Stimulated activated CD8-positive, alpha-beta memory T cell treated with anti-CD3 and anti-CD28 coated beads, Interleukin-12 subunit alpha, Interleukin-12 subunit beta, amount 100 ng/mL, for 24 hours (primary cell): ENCODE measurements around the gene TNRC6B.
"Not testable (repeated sequence)": the region's sequence is repeated elsewhere in the genome, so short reads cannot be mapped to it uniquely, and the experiment has no call there.

Experiments
- DNase-seq: peaks from one replicate; pipeline ENCODE4 v3.0.0-alpha.2; 2020; ENCODE audit errors: extremely low read depth

Gene TNRC6B

GRCh38 chr22:40213478-40213877 is 35.8 kb downstream of the TNRC6B start:
- no peak for DNase-seq

DNA sequence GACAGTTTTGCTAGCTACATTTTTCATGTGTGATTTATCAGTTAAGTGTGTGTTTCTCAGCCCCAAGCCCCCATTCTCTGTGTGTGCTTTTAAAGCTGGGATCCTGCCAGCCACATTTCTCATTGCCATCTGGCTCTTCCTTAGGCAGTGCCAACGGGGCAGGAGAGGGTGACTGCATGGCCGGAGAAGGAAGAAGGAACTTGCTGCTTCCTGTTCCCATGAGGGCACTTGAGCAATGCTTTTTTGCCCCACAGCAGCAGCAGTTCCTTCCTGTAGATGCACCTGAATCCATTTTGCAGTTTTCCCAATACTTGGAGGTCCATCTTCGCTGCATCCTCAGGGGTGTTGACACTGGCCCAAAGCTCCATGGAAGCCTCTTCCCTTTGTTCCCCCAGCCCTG is 37.5 kb downstream of the TNRC6B start:
- no peak for DNase-seq

DNA sequence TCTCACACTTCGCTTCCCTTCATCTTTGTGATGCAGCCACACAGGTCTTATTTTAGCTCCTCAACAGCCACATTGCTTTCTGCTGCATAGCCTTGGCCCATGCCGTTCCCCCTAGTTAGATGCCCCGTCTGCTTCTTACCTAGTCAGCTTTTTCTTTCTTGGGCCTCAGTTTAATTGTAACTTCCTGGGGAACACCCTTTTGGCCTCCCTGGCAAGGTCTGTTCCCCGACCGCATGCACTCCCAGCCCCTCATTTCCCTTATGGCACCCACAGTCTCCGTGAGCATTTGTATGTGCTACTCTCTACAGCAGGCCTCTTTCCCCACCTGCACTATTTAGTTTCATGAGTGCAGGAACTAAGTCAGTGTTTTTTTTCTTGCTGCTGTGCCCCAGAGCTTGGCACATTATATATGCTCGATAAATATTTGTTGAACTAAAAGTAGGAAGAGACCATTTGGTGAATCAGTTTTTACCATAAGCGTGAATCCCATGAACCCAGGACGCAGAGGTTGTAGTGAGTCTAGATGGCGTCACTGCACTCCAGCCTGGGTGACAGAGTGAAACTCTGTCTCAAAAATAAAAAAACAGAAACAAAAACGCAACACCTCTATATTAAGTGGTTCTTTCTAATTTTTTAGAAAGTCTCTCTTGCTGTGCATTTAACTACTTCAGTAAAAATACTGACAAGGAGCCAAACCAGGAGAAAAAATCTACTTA is 38.5 kb downstream of the TNRC6B start:
- no peak for DNase-seq

- no peak for DNase-seq
These were observed 40.4 kb downstream of the TNRC6B start for GRCh38 chr22:40218152-40218551.

DNA sequence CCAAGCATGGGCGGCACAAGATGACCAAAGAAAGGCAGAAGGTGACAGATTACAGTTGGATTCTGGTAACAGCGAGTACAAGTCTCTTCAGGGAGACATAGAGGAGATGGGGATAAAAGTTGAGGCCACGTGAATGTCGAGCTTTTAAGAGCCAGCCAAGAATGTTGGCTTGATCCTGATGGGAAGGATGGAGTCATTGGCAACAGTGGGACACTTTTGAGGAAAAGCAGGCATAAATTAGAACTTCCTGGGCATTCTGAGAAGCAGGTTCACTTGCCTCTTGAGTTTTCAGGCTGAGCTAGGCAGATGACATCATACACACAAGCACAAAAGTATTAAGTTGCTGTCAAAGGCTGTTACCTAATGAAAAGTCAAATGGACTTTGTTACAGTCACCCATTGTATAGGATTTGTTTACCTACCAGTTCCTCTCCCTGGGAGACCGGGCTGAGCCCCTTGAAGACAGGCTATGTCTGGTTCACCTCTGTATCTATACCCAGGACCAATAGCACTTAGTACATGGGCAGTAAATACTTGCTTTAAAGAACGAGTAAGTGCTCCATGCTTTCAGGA is 41.1 kb downstream of the TNRC6B start:
- no peak for DNase-seq

- DNase-seq: no peak
These were observed 42.8 kb downstream of the TNRC6B start for GRCh38 chr22:40220316-40221054.

DNA sequence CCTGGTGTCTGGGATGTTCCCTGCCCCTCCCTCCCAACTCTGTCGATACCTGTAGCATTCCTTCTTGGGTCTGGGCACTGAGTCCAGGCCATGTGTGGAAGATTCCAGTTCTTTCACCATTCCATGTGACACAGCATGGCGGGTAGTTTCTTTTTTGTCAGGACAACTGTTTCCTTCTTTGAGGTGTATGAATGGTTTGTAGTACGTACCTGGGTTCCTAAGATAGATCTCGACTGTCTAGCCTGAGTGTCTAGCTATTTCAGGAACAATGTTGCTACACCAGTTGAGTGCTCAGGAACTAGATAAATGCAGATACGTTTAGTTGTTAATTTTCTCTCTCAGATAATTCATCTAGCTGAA is 43.3 kb downstream of the TNRC6B start:
- no peak for DNase-seq

DNA sequence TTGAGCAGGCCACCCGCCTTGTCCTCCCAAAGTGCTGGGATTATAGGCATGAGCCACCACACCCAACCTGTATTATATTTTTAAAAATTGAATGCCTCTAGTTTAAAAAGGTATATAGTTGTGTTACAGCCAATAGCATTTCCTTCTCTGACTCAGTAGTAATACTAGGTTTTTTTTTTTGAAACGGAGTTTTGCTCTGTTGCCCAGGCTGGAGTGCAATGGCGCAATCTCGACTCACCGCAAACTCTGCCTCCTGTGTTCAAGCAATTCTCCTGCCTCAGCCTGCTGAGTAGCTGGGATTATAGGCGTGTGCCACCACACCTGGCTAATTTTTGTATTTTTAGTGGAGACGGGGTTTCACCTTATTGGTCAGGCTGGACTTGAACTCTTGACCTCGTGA is 45.3 kb downstream of the TNRC6B start:
- DNase-seq: not testable (repeated sequence)

DNA sequence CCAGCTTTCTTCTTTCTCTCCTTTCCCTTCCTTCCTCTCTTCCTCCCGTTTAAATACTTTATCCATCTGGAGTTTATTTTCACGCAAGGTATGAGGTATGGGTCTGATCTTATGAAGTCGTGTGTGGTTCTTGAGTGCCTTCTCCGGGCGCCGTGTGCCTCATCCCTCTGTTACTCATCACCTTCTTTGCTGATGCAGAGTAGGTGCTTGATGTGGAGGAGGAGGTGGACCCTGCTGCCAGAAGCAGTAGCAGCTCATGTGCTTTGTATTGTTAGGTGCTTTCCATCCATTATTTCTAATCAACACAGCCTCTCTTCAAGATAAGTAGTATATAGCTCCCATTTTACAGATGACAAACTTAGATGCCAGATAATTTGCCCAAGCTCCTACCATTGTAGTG is 47.0 kb downstream of the TNRC6B start:
- no peak for DNase-seq

DNA sequence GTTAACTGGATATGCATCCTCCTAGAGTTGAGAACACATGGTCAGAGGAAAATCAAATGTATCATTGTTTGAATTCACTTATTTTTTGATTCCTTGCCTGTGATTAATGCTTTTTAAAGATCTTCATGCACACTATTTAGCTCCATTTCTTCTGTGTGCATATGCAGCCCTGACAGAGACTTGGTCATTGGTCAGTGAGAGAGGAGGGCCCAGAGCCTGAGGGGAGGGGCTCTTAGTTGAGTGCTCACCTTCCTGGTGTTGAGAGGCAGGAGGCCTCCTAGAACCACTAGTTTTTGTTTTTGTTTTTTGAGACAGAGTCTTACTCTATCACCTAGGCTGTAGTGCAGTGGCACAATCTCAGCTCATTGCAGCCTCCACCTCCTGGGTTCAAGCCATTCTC is 48.9 kb downstream of the TNRC6B start:
- no peak for DNase-seq

DNA sequence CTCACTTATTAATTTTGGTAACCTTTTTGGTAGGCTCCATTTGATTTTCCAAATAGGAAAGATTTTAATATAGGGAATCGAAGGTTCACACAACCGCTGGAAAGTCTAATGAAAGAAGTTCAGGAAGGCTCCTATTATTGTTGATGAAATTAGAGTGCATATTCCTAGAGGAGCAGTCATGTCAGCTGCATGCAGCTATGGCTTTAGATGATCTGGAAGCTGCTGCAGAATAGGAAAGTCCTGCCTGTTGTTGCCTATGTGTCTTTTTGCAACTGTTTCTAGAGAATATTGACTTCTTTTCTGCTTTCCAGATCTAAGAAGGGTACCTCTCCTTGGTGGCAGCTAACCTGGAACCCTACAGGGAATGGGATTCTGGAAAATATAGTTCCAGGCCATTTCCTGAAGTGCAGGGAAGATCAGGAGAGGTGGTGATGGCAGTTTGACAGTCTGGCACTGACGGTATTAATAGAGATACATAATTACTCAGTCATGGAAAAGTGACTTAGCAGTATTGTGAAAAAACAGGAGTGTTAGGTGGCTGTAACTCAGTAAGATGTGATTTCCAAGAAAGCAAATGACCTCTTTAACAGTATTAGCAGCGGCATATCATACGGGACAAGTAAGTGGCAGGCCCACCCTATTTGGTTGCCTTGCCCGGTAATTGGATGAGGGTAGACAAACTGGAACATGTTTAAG is 54.0 kb downstream of the TNRC6B start:
- no peak for DNase-seq

DNA sequence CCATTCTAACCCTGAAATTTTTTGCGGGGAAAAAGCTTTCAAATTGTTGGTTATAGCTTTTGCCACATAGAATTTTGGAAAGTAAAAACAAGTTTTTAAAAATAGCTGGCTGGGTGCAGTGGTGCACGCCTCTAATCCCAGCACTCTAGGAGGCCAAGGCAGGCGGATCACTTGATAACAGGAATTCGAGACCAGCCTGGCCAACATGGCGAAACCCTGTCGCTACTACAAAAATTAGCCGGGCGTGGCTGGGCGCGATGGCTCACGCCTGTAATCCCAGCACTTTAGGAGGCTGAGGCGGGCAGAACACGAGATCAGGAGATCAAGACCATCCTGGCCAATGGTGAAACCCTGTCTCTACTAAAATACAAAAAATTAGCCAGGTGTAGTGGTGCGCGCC is 54.9 kb downstream of the TNRC6B start:
- DNase-seq: no peak

DNA sequence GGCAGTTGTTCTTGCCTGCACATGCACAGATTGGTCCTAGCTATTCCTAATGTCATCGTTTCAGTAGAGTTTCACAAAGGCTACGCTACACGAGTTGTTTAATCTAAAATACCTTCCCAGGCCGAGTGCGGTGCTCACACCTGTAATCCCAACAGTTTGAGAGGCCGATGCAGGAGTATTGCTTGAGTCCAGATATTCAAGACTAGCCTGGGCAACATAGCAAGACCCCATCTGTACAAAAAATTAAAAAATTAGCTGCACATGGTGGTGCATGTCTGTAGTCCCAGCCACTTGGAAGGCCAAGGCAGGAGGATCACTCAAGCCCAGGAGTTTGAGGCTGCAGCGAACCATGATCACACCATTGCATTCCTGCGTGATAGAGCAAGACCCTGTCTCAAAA is 56.2 kb downstream of the TNRC6B start:
- DNase-seq: no peak

GRCh38 chr22:40234658-40235057 is 56.9 kb downstream of the TNRC6B start:
- no peak for DNase-seq

- no peak for DNase-seq
These were observed 57.6 kb downstream of the TNRC6B start for GRCh38 chr22:40235308-40235707.

GRCh38 chr22:40236131-40236665 is 58.5 kb downstream of the TNRC6B start:
- no peak for DNase-seq

DNA sequence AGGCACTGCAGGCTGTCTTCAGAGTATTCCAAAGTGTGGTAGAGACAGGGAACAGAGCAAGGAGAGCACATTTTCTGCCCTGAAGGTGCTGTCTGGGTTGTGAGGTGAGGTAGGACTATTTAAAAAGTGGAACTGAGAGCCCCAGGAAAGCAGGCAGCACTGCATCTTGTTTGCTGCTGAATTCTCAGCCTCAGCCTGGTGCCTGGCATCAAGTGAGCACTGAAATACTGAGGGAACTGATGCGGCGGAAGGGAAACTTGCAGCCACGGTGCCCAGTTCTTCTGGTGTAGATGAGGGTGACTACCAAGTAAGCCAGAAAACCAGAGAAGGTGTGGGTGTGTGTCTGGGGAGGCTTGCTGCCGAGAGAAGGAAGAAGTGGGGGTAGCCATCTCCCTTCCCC is 59.5 kb downstream of the TNRC6B start:
- DNase-seq: no peak

DNA sequence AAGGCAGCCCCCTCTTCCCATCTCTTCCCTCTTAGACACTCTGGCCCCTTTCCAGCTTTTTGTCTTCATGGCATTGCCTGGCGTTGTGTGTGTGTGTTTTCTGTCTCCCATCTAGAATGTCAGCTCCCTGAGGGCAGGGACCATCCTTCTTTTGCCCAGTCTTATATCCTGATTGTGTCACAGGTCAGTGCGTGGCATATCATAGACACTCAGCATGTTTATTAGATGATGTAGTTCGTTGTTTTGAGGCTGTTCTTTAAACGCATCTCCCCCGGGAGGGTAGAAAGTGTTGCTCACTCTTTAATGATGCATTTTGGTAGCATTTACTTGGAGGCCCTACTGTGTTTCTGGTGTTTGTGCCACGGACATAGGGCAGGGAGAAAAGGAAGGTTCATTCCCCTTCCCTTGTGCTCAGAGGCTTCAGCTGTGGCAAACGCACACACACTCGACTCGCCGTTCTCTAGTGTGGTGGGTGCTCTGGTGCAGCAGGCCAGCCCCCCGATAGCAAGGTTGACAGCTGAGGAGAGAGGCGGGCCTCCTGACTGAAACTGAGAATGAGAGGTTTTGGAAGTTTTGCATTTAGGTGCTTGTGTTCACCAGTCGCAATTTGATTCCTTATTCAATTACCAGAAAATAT is 60.2 kb downstream of the TNRC6B start:
- DNase-seq: no peak

DNA sequence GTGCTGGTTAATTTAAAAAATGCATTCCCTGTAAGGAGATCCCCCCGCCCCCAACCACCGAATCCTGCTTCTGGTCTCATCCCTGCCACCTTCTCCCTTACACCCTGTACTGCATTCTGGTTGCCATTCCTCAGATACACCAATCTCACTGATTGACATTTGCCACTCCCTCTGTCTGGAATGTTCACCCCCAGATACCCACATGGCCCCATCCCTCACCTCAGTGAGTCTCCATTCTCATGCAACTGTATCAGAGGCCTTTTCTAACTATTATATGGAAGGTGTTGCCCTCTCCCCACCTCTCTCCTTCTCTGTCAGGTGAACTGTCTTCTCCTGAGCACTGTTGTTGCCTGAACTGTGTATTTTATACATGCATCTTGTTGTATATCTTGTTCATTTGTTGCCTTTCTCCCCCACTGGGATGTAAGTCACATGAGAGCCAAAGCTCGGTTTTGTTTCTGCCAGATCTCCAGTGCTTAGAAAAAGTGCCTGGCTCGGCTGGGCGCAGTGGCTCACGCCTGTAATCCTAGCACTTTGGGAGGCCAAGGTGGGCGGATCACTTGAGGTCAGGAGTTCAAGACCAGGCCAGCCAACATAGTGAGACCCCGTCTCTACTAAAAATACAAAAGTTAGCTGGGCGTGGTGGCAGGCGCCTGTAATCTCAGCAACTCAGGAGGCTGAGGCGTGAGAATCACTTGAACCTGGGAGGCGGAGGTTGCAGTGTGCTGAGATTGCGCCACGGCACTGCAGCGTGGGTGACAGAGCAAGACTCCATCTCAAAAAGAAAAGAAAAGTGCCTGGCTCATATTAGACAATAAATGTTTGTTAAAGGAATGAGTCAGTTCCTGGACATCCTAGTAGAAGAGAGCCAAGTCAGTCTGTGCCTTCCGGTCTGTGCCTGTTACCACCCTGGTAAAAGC is 61.0 kb downstream of the TNRC6B start:
- DNase-seq: no peak

DNA sequence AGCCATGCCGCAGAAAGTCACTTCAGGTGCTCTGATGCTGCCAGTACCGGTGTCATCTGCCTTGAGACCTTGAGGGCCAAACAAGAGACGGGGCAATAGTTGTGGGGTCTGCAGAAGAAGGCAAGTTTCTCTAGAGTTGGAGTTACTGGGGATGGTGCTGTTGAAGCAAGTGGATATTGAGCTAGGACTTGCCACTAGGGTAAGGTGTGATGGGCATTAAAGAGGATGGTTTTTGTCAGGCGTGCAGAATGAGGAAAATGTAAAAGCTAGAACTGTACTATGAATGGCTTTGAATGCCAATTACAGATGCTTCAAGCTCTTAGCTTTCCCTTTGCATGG is 61.6 kb downstream of the TNRC6B start:
- DNase-seq: no peak

GRCh38 chr22:40240160-40240559 is 62.4 kb downstream of the TNRC6B start:
- no peak for DNase-seq
